Prostate gland (tissue), 2 donors: ENCODE data around the gene SH2B3. TPM values are rescaled to one million over a fixed set of nuclear protein-coding genes. Genes with fewer than 3 reads are reported as not detected.
A peak's percentile ranks its signal among the peaks of the same experiment; 100 is the strongest.

Experiments
- DNase-seq: peaks from one replicate; pipeline ENCODE4 v3.0.0-alpha.2; 2019; ENCODE audit warnings: low spot score
- H3K27ac ChIP-seq, 2 donors: fragments of 200-600 bp; sonication (generic); 2 replicates each; pipeline ENCODE4 v1.5.1; 2017 to 2019
- H3K27me3 ChIP-seq: fragments of 200-600 bp; sonication (generic); replicated peaks from 2 replicates; pipeline ENCODE4 v1.5.1; 2019; ENCODE audit not compliant: insufficient read depth
- H3K36me3 ChIP-seq, 2 donors: fragments of 200-600 bp; sonication (generic); 1 replicate in 1 of 2; 2 replicates in 1 of 2; pipeline versions ENCODE4 v1.5.1 to v1.8.1; 2017 to 2019
- H3K4me1 ChIP-seq: fragments of 200-600 bp; sonication (generic); replicated peaks from 2 replicates; pipeline ENCODE4 v1.5.1; 2019
- H3K4me3 ChIP-seq, 2 donors: fragments of 200-600 bp; sonication (generic); 2 replicates each; pipeline ENCODE4 v1.5.1; 2017 to 2019
- H3K9me3 ChIP-seq: fragments of 200-600 bp; sonication (generic); 2 replicates; pipeline ENCODE4 v1.5.1; 2017
- POLR2A ChIP-seq: fragments of 450-650 bp; IDR thresholded peaks from one replicate; pipeline ENCODE4 v1.6.1; 2016; ENCODE audit warnings: antibody characterized with exemption, mild to moderate bottlenecking
- POLR2AphosphoS5 ChIP-seq: sonication (generic); formaldehyde crosslinking; IDR thresholded peaks from one replicate; pipeline ENCODE4 v1.6.1; 2017; ENCODE audit warnings: antibody characterized with exemption
- WGBS: methylation state at CpG from one replicate; pipeline ENCODE4 v1.1.5; 2018; 5-methylcytosine and 5-hydroxymethylcytosine counted together
- intact Hi-C: fragments of 100-400 bp; cut with DNase I; formaldehyde crosslinking; loops from one replicate; pipeline ENCODE4 v1.14.2; 2022
- total RNA-seq, 2 donors: library from RNA; depleted of rRNA; stranded (reverse); fragments of >200 nt; gene quantifications; one replicate each; pipeline ENCODE4 v1.1.0, GENCODE V29; 2016
- TF ChIP-seq, protein P1 (sequence below), 4 experiments: fragments of 200-600 bp in 2 of 4; fragments of 450-650 bp in 2 of 4; sonication (generic) in 2 of 4; IDR thresholded peaks; 1 replicate in 3 of 4; 2 replicates in 1 of 4; pipeline ENCODE4 v1.5.1; 2016 to 2019; ENCODE audit warnings: antibody characterized with exemption in 4 of 4, mild to moderate bottlenecking in 2 of 4, moderate library complexity in 2 of 4

SH2B3 gene
- total RNA-seq, 2 donors from 2014 or later = 13.3 to 34.8 TPM

GRCh38 chr12:111451232-111451631, 45.5 kb downstream of the SH2B3 start:
- H3K27me3 ChIP-seq = no peaks in the 10 kb centered on the region
- no peaks in the 10 kb centered on the region for H3K9me3 ChIP-seq
- WGBS = 66% methylated on average over 1 of the region's 1 CpG
- intact Hi-C loops = loop anchor here (5.0 kb wide), 1 partner anchor 44 kb away; the partner anchor contains the start of gene SH2B3
- H3K27ac ChIP-seq = no peak overlapping the region
- no peak overlapping the region for H3K4me3 ChIP-seq
- TF ChIP-seq POLR2A = no peak
- TF ChIP-seq, protein P1, sequence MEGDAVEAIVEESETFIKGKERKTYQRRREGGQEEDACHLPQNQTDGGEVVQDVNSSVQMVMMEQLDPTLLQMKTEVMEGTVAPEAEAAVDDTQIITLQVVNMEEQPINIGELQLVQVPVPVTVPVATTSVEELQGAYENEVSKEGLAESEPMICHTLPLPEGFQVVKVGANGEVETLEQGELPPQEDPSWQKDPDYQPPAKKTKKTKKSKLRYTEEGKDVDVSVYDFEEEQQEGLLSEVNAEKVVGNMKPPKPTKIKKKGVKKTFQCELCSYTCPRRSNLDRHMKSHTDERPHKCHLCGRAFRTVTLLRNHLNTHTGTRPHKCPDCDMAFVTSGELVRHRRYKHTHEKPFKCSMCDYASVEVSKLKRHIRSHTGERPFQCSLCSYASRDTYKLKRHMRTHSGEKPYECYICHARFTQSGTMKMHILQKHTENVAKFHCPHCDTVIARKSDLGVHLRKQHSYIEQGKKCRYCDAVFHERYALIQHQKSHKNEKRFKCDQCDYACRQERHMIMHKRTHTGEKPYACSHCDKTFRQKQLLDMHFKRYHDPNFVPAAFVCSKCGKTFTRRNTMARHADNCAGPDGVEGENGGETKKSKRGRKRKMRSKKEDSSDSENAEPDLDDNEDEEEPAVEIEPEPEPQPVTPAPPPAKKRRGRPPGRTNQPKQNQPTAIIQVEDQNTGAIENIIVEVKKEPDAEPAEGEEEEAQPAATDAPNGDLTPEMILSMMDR (IDR thresholded peaks at IDR 0.05) = peak in 1 of 4 experiments; percentile 5
- peaks cover 1% of the 10 kb centered on the region for H3K4me1 ChIP-seq
- H3K36me3 ChIP-seq = peaks cover 13 to 31% of the 10 kb centered on the region in 2 donors
- DNase-seq = no peak

GRCh38 chr12:111451649-111452129, 46.0 kb downstream of the SH2B3 start:
- no peak for DNase-seq
- no peak overlapping the region for H3K27ac ChIP-seq
- H3K4me1 ChIP-seq = no peaks in the 10 kb centered on the region
- H3K9me3 ChIP-seq = no peaks in the 10 kb centered on the region
- H3K36me3 ChIP-seq = peaks cover 13 to 31% of the 10 kb centered on the region in 2 donors
- intact Hi-C loops = loop anchor here (5.0 kb wide), 1 partner anchor 44 kb away; the partner anchor contains the start of gene SH2B3
- WGBS = 35% methylated on average over 6 of the region's 6 CpGs
- TF ChIP-seq, protein P1 (IDR thresholded peaks at IDR 0.05) = peak in 3 of 4 experiments; percentile 73 to 84 (median 83)
- TF ChIP-seq POLR2AphosphoS5 = peak; percentile 27
- TF ChIP-seq POLR2A = no peak
- H3K27me3 ChIP-seq = no peaks in the 10 kb centered on the region
- no peak overlapping the region for H3K4me3 ChIP-seq

GRCh38 chr12:111453071-111453989, 47.6 kb downstream of the SH2B3 start:
- H3K27ac ChIP-seq = no peak overlapping the region
- TF ChIP-seq, protein P1 (IDR thresholded peaks at IDR 0.05) = no peak
- no peak for TF ChIP-seq POLR2AphosphoS5
- TF ChIP-seq POLR2A = no peak
- peaks cover 13 to 28% of the 10 kb centered on the region in 2 donors for H3K36me3 ChIP-seq
- no peak overlapping the region for H3K4me3 ChIP-seq
- intact Hi-C loops = loop anchor here (5.0 kb wide), 1 partner anchor 46 kb away; the partner anchor contains the start of gene SH2B3
- H3K4me1 ChIP-seq = peaks cover 2% of the 10 kb centered on the region
- 90% methylated on average over 23 of the region's 25 CpGs for WGBS
- H3K27me3 ChIP-seq = no peaks in the 10 kb centered on the region
- no peaks in the 10 kb centered on the region for H3K9me3 ChIP-seq
- no peak for DNase-seq

DNA sequence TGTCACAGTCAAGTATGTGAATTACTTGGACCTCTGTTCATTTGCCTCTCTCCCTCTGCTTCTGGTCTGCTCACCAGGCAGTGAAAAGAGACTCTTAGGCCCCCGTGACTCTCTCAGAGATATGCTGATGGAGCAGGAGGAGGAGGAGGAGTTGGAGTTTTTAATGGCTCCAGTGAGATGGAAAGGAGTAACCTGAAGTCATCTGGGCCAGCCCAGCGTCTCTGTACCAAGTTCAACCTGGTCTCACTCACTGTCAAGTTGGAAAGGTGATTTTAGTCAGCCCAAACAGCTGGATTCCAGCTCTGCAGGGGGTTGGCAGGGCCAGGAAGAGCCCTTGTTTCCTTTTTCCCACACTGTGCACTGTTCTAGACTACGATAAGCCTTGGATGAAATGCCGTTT, 48.6 kb downstream of the SH2B3 start:
- TF ChIP-seq POLR2AphosphoS5 = no peak
- no peak for TF ChIP-seq POLR2A
- TF ChIP-seq, protein P1 (IDR thresholded peaks at IDR 0.05) = no peak
- H3K27me3 ChIP-seq = no peaks in the 10 kb centered on the region
- H3K4me3 ChIP-seq = no peak overlapping the region
- DNase-seq = no peak
- H3K9me3 ChIP-seq = no peaks in the 10 kb centered on the region
- intact Hi-C loops = loop anchor here (5.0 kb wide), 1 partner anchor 47 kb away; the partner anchor contains the start of gene SH2B3
- WGBS = 76% methylated on average over 4 of the region's 4 CpGs
- no peak overlapping the region for H3K27ac ChIP-seq
- peaks cover 9% of the 10 kb centered on the region for H3K4me1 ChIP-seq
- H3K36me3 ChIP-seq = peaks cover 13 to 22% of the 10 kb centered on the region in 2 donors
